IPS-18a (cell line): Measurements from ENCODE around the gene ATP8B2.

Source experiments
- H3K27ac ChIP-seq: one replicate; pipeline ENCODE4 v1.5.1; 2013; ENCODE audit warnings: low read length
- H3K27me3 ChIP-seq: one replicate; pipeline ENCODE4 v1.6.1; 2013; ENCODE audit warnings: mild to moderate bottlenecking, low read length; ENCODE audit not compliant: control insufficient read depth, insufficient read depth
- H3K36me3 ChIP-seq: one replicate; pipeline ENCODE4 v1.6.1; 2013; ENCODE audit warnings: low read depth, low read length; ENCODE audit not compliant: control insufficient read depth
- H3K4me1 ChIP-seq: one replicate; pipeline ENCODE4 v1.6.1; 2013; ENCODE audit warnings: low read depth, low read length; ENCODE audit not compliant: control insufficient read depth
- H3K4me3 ChIP-seq: one replicate; pipeline ENCODE4 v1.5.1; 2013; ENCODE audit warnings: low read length
- H3K9ac ChIP-seq: one replicate; pipeline ENCODE4 v1.6.1; 2013; ENCODE audit warnings: mild to moderate bottlenecking, low read length, moderate library complexity
- H3K9me3 ChIP-seq: one replicate; pipeline ENCODE4 v1.6.1; 2013; ENCODE audit warnings: low read depth, low read length; ENCODE audit not compliant: control insufficient read depth

The ATP8B2 gene

GRCh38 chr1:154384650-154385489 lies 59.5 kb downstream of the ATP8B2 start:
- H3K36me3 ChIP-seq = no peaks in the 10 kb centered on the region
- no peaks in the 10 kb centered on the region for H3K4me1 ChIP-seq
- H3K4me3 ChIP-seq = no peak overlapping the region
- no peak overlapping the region for H3K9ac ChIP-seq
- H3K27me3 ChIP-seq = no peaks in the 10 kb centered on the region
- H3K9me3 ChIP-seq = no peaks in the 10 kb centered on the region
- H3K27ac ChIP-seq = no peak overlapping the region

- H3K27me3 ChIP-seq = no peaks in the 10 kb centered on the region
- H3K9ac ChIP-seq = no peak overlapping the region
- H3K4me3 ChIP-seq = no peak overlapping the region
- no peaks in the 10 kb centered on the region for H3K36me3 ChIP-seq
- no peaks in the 10 kb centered on the region for H3K9me3 ChIP-seq
- no peak overlapping the region for H3K27ac ChIP-seq
- no peaks in the 10 kb centered on the region for H3K4me1 ChIP-seq
Measured at GRCh38 chr1:154386643-154387352, 61.5 kb downstream of the ATP8B2 start.

GRCh38 chr1:154391086-154391770 lies 65.9 kb downstream of the ATP8B2 start:
- no peaks in the 10 kb centered on the region for H3K36me3 ChIP-seq
- no peak overlapping the region for H3K27ac ChIP-seq
- no peak overlapping the region for H3K9ac ChIP-seq
- no peaks in the 10 kb centered on the region for H3K9me3 ChIP-seq
- H3K4me1 ChIP-seq = no peaks in the 10 kb centered on the region
- H3K4me3 ChIP-seq = no peak overlapping the region
- no peaks in the 10 kb centered on the region for H3K27me3 ChIP-seq

- H3K27ac ChIP-seq = no peak overlapping the region
- H3K9ac ChIP-seq = no peak overlapping the region
- peaks cover 3% of the 10 kb centered on the region for H3K27me3 ChIP-seq
- no peaks in the 10 kb centered on the region for H3K36me3 ChIP-seq
- H3K4me1 ChIP-seq = no peaks in the 10 kb centered on the region
- no peaks in the 10 kb centered on the region for H3K9me3 ChIP-seq
- no peak overlapping the region for H3K4me3 ChIP-seq
Measured at GRCh38 chr1:154398141-154398540, 72.8 kb downstream of the ATP8B2 start.

DNA sequence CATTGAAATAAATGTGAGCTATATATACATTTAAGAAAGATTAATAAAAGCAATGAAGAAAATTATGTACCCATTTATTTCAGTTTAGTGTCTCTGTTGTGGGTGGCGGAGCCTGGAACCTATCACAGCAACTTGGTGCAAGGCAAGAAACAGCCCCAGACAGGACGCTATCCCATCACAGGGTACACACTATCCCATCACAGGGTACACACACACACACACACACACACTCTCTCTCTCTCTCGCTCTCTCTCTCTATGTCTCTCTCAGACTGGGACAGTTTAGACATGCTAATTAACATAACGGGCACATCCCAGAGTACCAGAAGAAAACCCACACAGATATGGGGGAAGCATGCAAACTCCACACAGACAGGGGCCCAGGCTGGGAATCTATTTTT lies 73.4 kb downstream of the ATP8B2 start:
- no peak overlapping the region for H3K27ac ChIP-seq
- H3K27me3 ChIP-seq = peaks cover 8% of the 10 kb centered on the region
- no peaks in the 10 kb centered on the region for H3K36me3 ChIP-seq
- H3K4me3 ChIP-seq = no peak overlapping the region
- H3K9ac ChIP-seq = no peak overlapping the region
- no peaks in the 10 kb centered on the region for H3K9me3 ChIP-seq
- no peaks in the 10 kb centered on the region for H3K4me1 ChIP-seq

GRCh38 chr1:154400381-154400801 lies 75.1 kb downstream of the ATP8B2 start:
- Histone ChIP-seq H3K9ac (no peak overlapping the region), H3K4me1 (no peaks in the 10 kb centered on the region), H3K27me3 (peaks cover 23% of the 10 kb centered on the region), H3K36me3 (no peaks in the 10 kb centered on the region), H3K9me3 (no peaks in the 10 kb centered on the region), H3K4me3 (no peak overlapping the region), H3K27ac (no peak overlapping the region)
